K562 (cell line): ENCODE results near the gene IQCN.

ENCODE experiments used
- BCLAF1 ChIP-seq, 2 experiments: fragments of 450-650 bp in 1 of 2; IDR thresholded peaks; 2 replicates each; pipeline ENCODE4 v1.6.1; 2011 to 2017; ENCODE audit warnings: low read depth in 2 of 2, antibody characterized with exemption in 1 of 2, borderline replicate concordance in 1 of 2, low read length in 1 of 2, mild to moderate bottlenecking in 1 of 2, mixed read lengths in 1 of 2; ENCODE audit not compliant: control insufficient read depth in 1 of 2
- CTCF ChIP-seq, 3 experiments: IDR thresholded peaks in 2 of 3; conservative IDR thresholded peaks in 1 of 3; 2 replicates each; pipeline ENCODE4 v1.5.1; 2011 to 2012; ENCODE audit warnings: low read length in 3 of 3, mild to moderate bottlenecking in 3 of 3, control low read depth in 2 of 3, improper control_type of control experiment in 1 of 3, inconsistent platforms in 1 of 3, low read depth in 1 of 3, mixed read lengths in 1 of 3, moderate library complexity in 1 of 3; ENCODE audit not compliant: insufficient read depth in 2 of 3
- KAT2B ChIP-seq: IDR thresholded peaks from one replicate; pipeline ENCODE4 v1.6.1; 2012; ENCODE audit warnings: low read depth, mild to moderate bottlenecking, control low read depth, inconsistent platforms, low read length, moderate library complexity
- MEF2D ChIP-seq: conservative IDR thresholded peaks from 2 replicates; pipeline ENCODE4 v1.6.1; 2016; ENCODE audit warnings: low read depth, missing genetic modification characterization, missing compliant biosample characterization
- NCOA2 ChIP-seq, 2 experiments: fragments of 450-650 bp; IDR thresholded peaks; 2 replicates each; pipeline ENCODE4 v1.6.1; 2018; ENCODE audit warnings: mild to moderate bottlenecking in 2 of 2, moderate library complexity in 1 of 2; ENCODE audit not compliant: partially characterized antibody in 2 of 2
- NFYB ChIP-seq: IDR thresholded peaks from 2 replicates; pipeline ENCODE4 v1.6.1; 2011; ENCODE audit warnings: mild to moderate bottlenecking, moderate library complexity; ENCODE audit not compliant: insufficient read length; ENCODE audit errors: extremely low read depth
- NR4A1 ChIP-seq, 2 experiments: fragments of 250-450 bp in 1 of 2; fragments of 450-650 bp in 1 of 2; sonication (Bioruptor Pico) in 1 of 2; IDR thresholded peaks; 2 replicates each; pipeline versions ENCODE4 v1.4.0 to v1.6.1; 2016 to 2020; ENCODE audit warnings: mild to moderate bottlenecking in 2 of 2, missing compliant biosample characterization in 1 of 2, missing genetic modification characterization in 1 of 2, moderate library complexity in 1 of 2
- ZNF146 ChIP-seq: IDR thresholded peaks from one replicate; pipeline ENCODE4 v1.6.1; 2018; ENCODE audit warnings: missing compliant biosample characterization; ENCODE audit not compliant: unreplicated experiment

- TF ChIP-seq CTCF (IDR thresholded peaks at IDR 0.05 in 2 of 3, conservative IDR thresholded peaks at IDR 0.05 in 1 of 3; ENCODE audit: insufficient read depth in 2 of 3, low read depth in 1 of 3, low read length in 3 of 3): no peak
- TF ChIP-seq NCOA2 (IDR thresholded peaks at IDR 0.05; ENCODE audit: partially characterized antibody in 2 of 2): no peak
- no peak for TF ChIP-seq NR4A1 (CRISPR knock-in tag; IDR thresholded peaks at IDR 0.05)
- no peak for TF ChIP-seq NR4A1 (tag; IDR thresholded peaks at IDR 0.05)
- no peak for TF ChIP-seq NFYB
- TF ChIP-seq MEF2D (tag): no peak
- no peak for TF ChIP-seq KAT2B
- TF ChIP-seq BCLAF1 (IDR thresholded peaks at IDR 0.05; ENCODE audit: borderline replicate concordance in 1 of 2, control insufficient read depth in 1 of 2, low read depth in 2 of 2, low read length in 1 of 2): no peak
- no peak for TF ChIP-seq ZNF146
These were observed 9.1 kb upstream of the IQCN start for GRCh38 chr19:18283338-18283737.
